HG02798 (cell line): ENCODE results near the gene HEXB.
"Not testable (repeated sequence)": the region's sequence is repeated elsewhere in the genome, so short reads cannot be mapped to it uniquely, and the experiment has no call there.

ENCODE experiments used
- ATAC-seq: cut with Tn5 transposase; IDR thresholded peaks from one replicate; pipeline ENCODE4 v1.9.1; 2021; ENCODE audit warnings: mild to moderate bottlenecking; ENCODE audit not compliant: unreplicated experiment, poor library complexity

Gene HEXB

GRCh38 chr5:74655716-74656115 lies 29.3 kb upstream of the HEXB start:
- ATAC-seq: no peak

GRCh38 chr5:74657165-74657564 lies 27.9 kb upstream of the HEXB start:
- ATAC-seq: no peak

- ATAC-seq: no peak
Measured at GRCh38 chr5:74659172-74659571, 25.9 kb upstream of the HEXB start.

DNA sequence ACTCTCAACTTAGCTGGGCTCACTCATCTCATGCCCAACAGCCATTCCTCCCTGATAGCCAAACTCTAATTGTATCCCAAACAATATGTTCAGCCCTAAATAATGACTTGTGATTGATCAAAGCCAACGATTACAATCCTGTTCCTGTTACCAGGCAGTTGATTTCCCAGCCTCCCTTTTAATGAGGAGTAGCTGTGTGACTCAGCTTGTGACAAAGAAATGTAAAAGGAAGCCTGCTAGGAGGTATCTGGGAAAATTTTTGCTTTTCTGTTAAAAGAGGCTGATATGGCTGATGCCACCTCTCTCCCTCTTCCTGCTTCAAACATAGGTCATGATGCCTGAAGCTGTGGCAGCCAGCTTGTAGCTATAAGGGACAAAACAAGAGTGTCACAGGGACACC lies 24.9 kb upstream of the HEXB start:
- no peak for ATAC-seq

GRCh38 chr5:74660873-74661272 lies 24.2 kb upstream of the HEXB start:
- no peak for ATAC-seq

- no peak for ATAC-seq
Measured at GRCh38 chr5:74664551-74664950, 20.5 kb upstream of the HEXB start.

GRCh38 chr5:74665273-74665672 lies 19.8 kb upstream of the HEXB start:
- ATAC-seq: no peak

- ATAC-seq: no peak
Measured at GRCh38 chr5:74665816-74666215, 19.2 kb upstream of the HEXB start.

DNA sequence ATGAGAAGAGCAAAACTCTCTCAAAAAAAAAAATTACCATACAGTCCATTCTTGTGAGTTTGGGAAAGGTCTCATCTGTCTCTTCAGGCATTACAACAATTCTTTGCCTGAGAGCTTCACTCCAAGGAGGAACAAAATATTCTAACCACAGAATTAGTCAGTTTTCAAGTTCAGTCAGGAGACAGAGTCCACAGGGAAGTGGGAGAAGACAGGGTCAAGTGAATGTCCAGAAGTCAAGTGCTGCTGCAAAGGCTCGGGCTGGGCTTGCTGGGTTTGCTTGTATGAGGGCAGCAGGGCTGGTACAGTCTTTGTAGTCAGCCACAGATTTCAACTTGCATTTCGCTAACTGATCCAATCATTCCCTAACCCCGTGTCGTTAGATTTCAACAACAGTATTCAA lies 17.6 kb upstream of the HEXB start:
- no peak for ATAC-seq

GRCh38 chr5:74669821-74670220 lies 15.2 kb upstream of the HEXB start:
- ATAC-seq: no peak

- ATAC-seq: no peak
Measured at GRCh38 chr5:74670396-74671038, 14.5 kb upstream of the HEXB start.

DNA sequence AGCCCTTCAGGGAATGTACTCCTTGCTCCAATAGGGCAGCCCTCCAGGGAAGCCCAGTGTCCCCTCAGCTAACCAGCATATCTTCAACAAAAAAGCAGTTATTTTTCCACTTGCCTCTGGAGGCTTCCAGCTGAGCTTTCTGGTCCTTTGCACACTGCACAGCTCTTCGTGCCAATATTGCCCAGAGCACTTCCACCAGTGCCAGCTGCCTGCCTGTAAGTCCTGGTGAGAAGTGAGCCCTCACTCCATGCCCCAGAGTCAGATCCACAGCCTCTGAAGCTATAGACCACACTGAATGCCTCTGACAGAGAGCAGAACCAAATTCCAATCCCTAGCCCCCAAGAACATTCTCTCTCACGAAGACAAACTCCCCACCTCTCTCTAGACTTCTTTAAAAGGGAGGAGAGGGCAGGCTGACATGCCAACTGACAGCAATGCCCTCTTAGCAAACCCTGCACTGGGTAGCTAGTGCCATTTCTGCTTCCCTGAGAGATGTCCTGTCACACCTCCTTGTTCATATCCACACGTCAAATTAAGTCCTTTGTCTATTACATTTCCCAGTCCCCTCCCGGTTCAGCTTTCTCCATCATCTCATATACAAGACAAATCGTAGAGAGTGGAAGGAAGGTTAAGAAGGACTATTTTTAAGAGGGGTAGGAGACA lies 12.7 kb upstream of the HEXB start:
- ATAC-seq: no peak

- no peak for ATAC-seq
Measured at GRCh38 chr5:74673011-74673790, 11.8 kb upstream of the HEXB start.

GRCh38 chr5:74676466-74676865 lies 8.6 kb upstream of the HEXB start:
- not testable (repeated sequence) for ATAC-seq

- ATAC-seq: not testable (repeated sequence)
Measured at GRCh38 chr5:74678123-74678522, 6.9 kb upstream of the HEXB start.

DNA sequence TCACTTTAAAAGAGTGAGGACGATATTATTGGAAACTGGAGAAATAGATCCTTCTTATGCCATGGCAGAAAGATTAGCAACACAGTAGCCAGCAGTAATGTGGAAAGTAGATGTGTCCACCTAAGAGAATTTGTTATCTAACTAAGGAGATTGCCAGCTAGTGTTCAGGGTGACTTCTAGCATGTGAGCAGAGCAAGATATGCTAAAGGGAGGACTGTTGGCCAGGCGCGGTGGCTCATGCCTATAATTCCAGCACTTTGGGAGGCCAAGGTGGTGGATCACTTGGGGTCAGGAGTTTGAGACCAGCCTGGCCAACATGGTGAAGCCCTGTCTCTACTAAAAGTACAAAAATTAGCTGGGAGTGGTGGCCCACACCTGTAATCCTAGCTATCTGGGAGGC lies 5.7 kb upstream of the HEXB start:
- not testable (repeated sequence) for ATAC-seq

DNA sequence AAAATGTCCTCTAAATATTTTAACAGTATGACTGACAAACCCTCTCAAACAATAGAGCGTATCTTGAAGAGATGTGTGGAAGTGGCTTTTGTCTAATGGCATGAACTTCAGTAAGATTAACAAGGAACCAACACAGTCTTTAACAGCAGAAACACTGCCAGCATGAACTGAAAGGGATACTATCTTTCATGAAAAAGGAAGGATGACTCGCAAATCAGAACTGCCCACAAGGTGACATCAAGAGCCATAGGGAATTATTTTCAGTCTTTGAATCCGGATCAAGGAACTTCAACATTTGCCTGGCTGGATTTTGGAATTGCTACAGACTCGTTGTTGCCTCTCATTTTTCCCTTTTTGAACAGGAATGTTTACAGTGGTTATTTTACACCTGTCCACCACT lies 5.1 kb upstream of the HEXB start:
- ATAC-seq: no peak

- peak; percentile 56 for ATAC-seq
Measured at GRCh38 chr5:74685979-74686631, 1.1 kb downstream of the HEXB start.

DNA sequence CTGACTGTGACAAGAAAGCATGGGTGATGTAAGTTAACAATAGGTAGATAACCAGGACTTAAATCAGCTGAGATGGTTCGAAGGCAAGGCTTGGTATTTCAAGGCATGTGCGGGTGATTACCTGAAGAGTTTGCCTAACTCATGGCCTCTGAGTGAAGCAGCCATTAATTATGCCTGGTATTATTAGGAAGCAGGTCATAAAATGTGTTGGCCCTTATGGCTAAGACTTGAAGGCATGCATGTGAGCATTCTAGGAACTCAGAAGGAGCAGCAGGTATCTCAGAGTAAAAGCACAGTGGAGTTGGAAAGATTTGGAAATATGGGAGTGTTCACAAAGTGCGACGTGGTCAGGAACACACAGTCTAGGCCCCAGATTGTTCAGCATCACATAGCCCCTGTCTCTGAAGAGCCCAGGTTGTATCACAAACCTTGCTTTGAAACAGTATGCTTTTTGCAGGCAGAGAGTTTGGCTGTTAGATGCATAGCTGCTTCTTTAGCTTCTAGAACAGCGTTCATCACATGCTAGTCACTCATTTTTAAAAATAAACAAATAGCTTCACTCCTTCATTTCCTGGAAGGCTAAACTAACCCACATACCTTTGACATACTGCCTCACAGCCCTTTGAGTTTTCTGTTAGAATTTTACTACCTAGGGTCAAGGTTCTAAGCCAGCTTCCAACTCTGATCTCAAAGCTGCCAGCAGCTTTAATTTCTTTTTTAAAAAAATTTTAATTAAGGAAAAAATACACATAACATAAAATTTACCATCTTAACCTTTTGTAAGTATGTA lies 2.1 kb downstream of the HEXB start:
- no peak for ATAC-seq

DNA sequence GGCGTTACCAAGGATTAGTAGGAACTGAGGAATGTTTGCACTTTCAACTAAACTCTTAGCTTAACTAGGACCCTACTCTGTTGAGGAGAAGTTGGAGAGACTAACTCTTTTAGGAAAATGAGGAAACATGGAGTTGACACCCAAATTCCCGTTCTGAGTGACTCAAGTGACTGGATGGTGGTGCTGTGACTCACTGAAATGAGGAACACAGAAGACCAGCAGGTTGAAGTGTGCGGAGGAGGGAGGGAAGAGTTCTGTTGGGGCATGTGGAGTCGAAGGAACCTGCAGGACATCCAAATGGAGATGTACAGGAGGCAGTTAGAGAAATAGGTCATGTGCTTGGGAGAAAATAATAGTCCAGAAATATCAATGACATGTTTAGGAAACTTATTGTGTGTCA lies 8.2 kb downstream of the HEXB start:
- ATAC-seq: no peak
